HG02588 (cell line): ENCODE data around the gene GSK3A.

Source experiments
- ATAC-seq: cut with Tn5 transposase; IDR thresholded peaks from one replicate; pipeline ENCODE4 v1.9.1; 2021; ENCODE audit warnings: mild to moderate bottlenecking, moderate library complexity; ENCODE audit not compliant: unreplicated experiment

GSK3A gene

GRCh38 chr19:42250666-42251531, 8.5 kb upstream of the GSK3A start:
- ATAC-seq, result no peak

GRCh38 chr19:42250183-42250665, 7.8 kb upstream of the GSK3A start:
- no peak for ATAC-seq

GRCh38 chr19:42249769-42250168, 7.4 kb upstream of the GSK3A start:
- ATAC-seq, result no peak

- ATAC-seq, result no peak
Observed at GRCh38 chr19:42249149-42249750, 6.8 kb upstream of the GSK3A start.

GRCh38 chr19:42248270-42249148, 6.1 kb upstream of the GSK3A start:
- no peak for ATAC-seq

- ATAC-seq, result no peak
Observed at GRCh38 chr19:42247640-42248199, 5.3 kb upstream of the GSK3A start.

- no peak for ATAC-seq
Observed at GRCh38 chr19:42246922-42247639, 4.7 kb upstream of the GSK3A start.

GRCh38 chr19:42246143-42246921, 3.9 kb upstream of the GSK3A start:
- ATAC-seq, result no peak

- no peak for ATAC-seq
Observed at GRCh38 chr19:42245231-42245630, 2.8 kb upstream of the GSK3A start.

GRCh38 chr19:42244347-42245220, 2.2 kb upstream of the GSK3A start:
- ATAC-seq, result peak; percentile 24

- peak; percentile 0 for ATAC-seq
Observed at GRCh38 chr19:42242069-42242511, 312 bp downstream of the GSK3A start.

GRCh38 chr19:42241279-42241678, 1.1 kb downstream of the GSK3A start:
- no peak for ATAC-seq

- no peak for ATAC-seq
Observed at GRCh38 chr19:42239544-42240220, 2.7 kb downstream of the GSK3A start.

GRCh38 chr19:42235181-42235580, 7.2 kb downstream of the GSK3A start:
- ATAC-seq, result no peak

- ATAC-seq, result no peak
Observed at GRCh38 chr19:42234364-42234763, 8.0 kb downstream of the GSK3A start.

- ATAC-seq, result no peak
Observed at GRCh38 chr19:42233678-42234292, 8.6 kb downstream of the GSK3A start.

- no peak for ATAC-seq
Observed at GRCh38 chr19:42233106-42233505, 9.3 kb downstream of the GSK3A start.
